H1 (cell line): ENCODE data around the gene TFPT. TPM values are rescaled to one million over a fixed set of nuclear protein-coding genes. Genes with fewer than 3 reads are reported as not detected.

ENCODE experiments used
- CTCF ChIA-PET: fragments of 300-600 bp; sonication (Branson Sonifier 250); formaldehyde crosslinking; loops from one replicate; lab custom pipeline; 2021; ENCODE audit not compliant: partially characterized antibody; lab: Charles Lee
- POLR2A ChIA-PET: fragments of 300-600 bp; sonication (Branson Sonifier 250); formaldehyde crosslinking; loops from one replicate; lab custom pipeline; 2021; ENCODE audit warnings: inconsistent platforms; ENCODE audit not compliant: partially characterized antibody; lab: Charles Lee
- DNase-seq, 2 experiments: peaks; one replicate each; pipeline versions ENCODE4 v3.0.0 to v3.0.0-alpha.2; 2010 to 2022; ENCODE audit warnings: low spot score in 2 of 2, low read depth in 1 of 2, mixed read lengths in 1 of 2
- FAIRE-seq: peaks from 2 replicates; lab custom pipeline; 2011; peaks lifted over from hg19 to GRCh38; lab: Jason Lieb, UNC
- H2AFZ ChIP-seq: 2 replicates; pipeline ENCODE4 v1.8.1; 2012; ENCODE audit warnings: low read length, inconsistent platforms
- H2AK5ac ChIP-seq: 2 replicates; pipeline ENCODE4 v1.6.1; 2013; ENCODE audit warnings: low read depth, low read length
- H2BK120ac ChIP-seq: replicated peaks from 2 replicates; pipeline ENCODE3; 2013; ENCODE audit warnings: low read depth, low read length, inconsistent platforms
- H2BK12ac ChIP-seq: 2 replicates; pipeline ENCODE4 v1.6.1; 2013; ENCODE audit warnings: low read depth, low read length
- H2BK15ac ChIP-seq: 2 replicates; pipeline ENCODE4 v1.6.1; 2013; ENCODE audit warnings: low read length
- H2BK20ac ChIP-seq: 2 replicates; pipeline ENCODE4 v1.6.1; 2013; ENCODE audit warnings: low read length
- H2BK5ac ChIP-seq: 2 replicates; pipeline ENCODE4 v1.6.1; 2013; ENCODE audit warnings: low read depth, low read length
- H3K14ac ChIP-seq: 2 replicates; pipeline ENCODE4 v1.6.1; 2013; ENCODE audit warnings: inconsistent platforms; ENCODE audit not compliant: insufficient read length
- H3K18ac ChIP-seq: 2 replicates; pipeline ENCODE4 v1.6.1; 2013; ENCODE audit warnings: low read length; ENCODE audit errors: extremely low read depth
- H3K23ac ChIP-seq: 2 replicates; pipeline ENCODE4 v1.6.1; 2013; ENCODE audit warnings: inconsistent platforms; ENCODE audit not compliant: insufficient read length
- H3K23me2 ChIP-seq: 2 replicates; pipeline ENCODE4 v1.6.1; 2013; ENCODE audit warnings: low read depth, low read length
- H3K27ac ChIP-seq: 2 replicates; pipeline ENCODE4 v1.6.1; 2011; ENCODE audit warnings: low read depth, low read length, inconsistent platforms
- H3K27me3 ChIP-seq, 4 experiments: replicated peaks in 1 of 4; 1 replicate in 1 of 4; 2 replicates in 3 of 4; pipeline versions ENCODE4 v1.6.1 to v1.8.1; 2011 to 2013; ENCODE audit warnings: low read length in 3 of 4, mild to moderate bottlenecking in 3 of 4, inconsistent platforms in 2 of 4, mixed read lengths in 2 of 4, moderate library complexity in 1 of 4; ENCODE audit not compliant: control insufficient read depth in 3 of 4, insufficient read depth in 3 of 4; ENCODE audit errors: extremely low read depth in 1 of 4
- H3K36me3 ChIP-seq, 4 experiments: 2 replicates each; pipeline versions ENCODE4 v1.6.1 to v1.8.1; 2011 to 2013; ENCODE audit warnings: mild to moderate bottlenecking in 4 of 4, low read length in 3 of 4, moderate library complexity in 2 of 4, control low read depth in 1 of 4, inconsistent platforms in 1 of 4; ENCODE audit not compliant: insufficient read depth in 4 of 4, control insufficient read depth in 2 of 4
- H3K4ac ChIP-seq: replicated peaks from 2 replicates; pipeline ENCODE3; 2013; ENCODE audit warnings: low read length, low read depth, mixed read lengths, inconsistent platforms; ENCODE audit not compliant: insufficient read length
- H3K4me1 ChIP-seq, 4 experiments: replicated peaks in 1 of 4; 1 replicate in 1 of 4; 2 replicates in 3 of 4; pipeline versions ENCODE4 v1.6.1 to v1.8.1; 2011 to 2013; ENCODE audit warnings: low read length in 3 of 4, inconsistent platforms in 2 of 4, mixed read lengths in 1 of 4; ENCODE audit not compliant: insufficient read depth in 4 of 4, control insufficient read depth in 3 of 4
- H3K4me2 ChIP-seq, 2 experiments: 2 replicates each; pipeline versions ENCODE4 v1.6.1 to v1.8.1; 2011 to 2013; ENCODE audit warnings: low read depth in 2 of 2, low read length in 2 of 2, control low read depth in 1 of 2, inconsistent platforms in 1 of 2, mild to moderate bottlenecking in 1 of 2; ENCODE audit not compliant: insufficient read depth in 1 of 2
- H3K4me3 ChIP-seq, 4 experiments: fragments of 200-600, 300-600 bp in 1 of 4; sonication (generic), shearing (Covaris generic), sonication (Bioruptor Twin) in 1 of 4; 2 replicates each; pipeline versions ENCODE4 v1.5.1 to v1.8.1; 2011 to 2016; ENCODE audit warnings: low read length in 4 of 4, low read depth in 3 of 4, control low read depth in 2 of 4, inconsistent platforms in 2 of 4, mild to moderate bottlenecking in 2 of 4, mixed read lengths in 1 of 4, moderate library complexity in 1 of 4; ENCODE audit not compliant: insufficient read depth in 2 of 4; ENCODE audit errors: extremely low read depth in 1 of 4
- H3K56ac ChIP-seq: replicated peaks from 2 replicates; pipeline ENCODE3; 2013; ENCODE audit warnings: low read depth, mild to moderate bottlenecking, mixed read lengths, low read length, inconsistent platforms; ENCODE audit not compliant: insufficient read length
- H3K79me1 ChIP-seq: 2 replicates; pipeline ENCODE4 v1.6.1; 2013; ENCODE audit warnings: low read depth, low read length, control low read depth
- H3K79me2 ChIP-seq, 2 experiments: 2 replicates each; pipeline versions ENCODE4 v1.6.1 to v1.8.1; 2012 to 2013; ENCODE audit warnings: low read length in 2 of 2, mild to moderate bottlenecking in 2 of 2, inconsistent platforms in 1 of 2; ENCODE audit not compliant: insufficient read depth in 2 of 2, control insufficient read depth in 1 of 2
- H3K9ac ChIP-seq, 4 experiments: replicated peaks in 1 of 4; 1 replicate in 1 of 4; 2 replicates in 3 of 4; pipeline versions ENCODE4 v1.6.1 to v1.8.1; 2011 to 2013; ENCODE audit warnings: low read depth in 3 of 4, low read length in 3 of 4, control low read depth in 2 of 4, mild to moderate bottlenecking in 2 of 4, moderate library complexity in 2 of 4, inconsistent platforms in 1 of 4; ENCODE audit errors: extremely low read depth in 1 of 4
- H3K9me3 ChIP-seq, 2 experiments: 2 replicates each; pipeline versions ENCODE4 v1.6.1 to v1.8.1; 2012 to 2013; ENCODE audit warnings: mild to moderate bottlenecking in 2 of 2, moderate library complexity in 2 of 2, control low read depth in 1 of 2, inconsistent platforms in 1 of 2, low read depth in 1 of 2, low read length in 1 of 2, mixed read lengths in 1 of 2; ENCODE audit not compliant: insufficient read depth in 2 of 2
- H4K20me1 ChIP-seq, 2 experiments: replicated peaks in 1 of 2; 2 replicates each; pipeline versions ENCODE3 to v1.8.1; 2011 to 2013; ENCODE audit warnings: inconsistent platforms in 2 of 2, low read length in 2 of 2, mild to moderate bottlenecking in 1 of 2; ENCODE audit not compliant: insufficient read depth in 2 of 2, control insufficient read depth in 1 of 2
- H4K5ac ChIP-seq: 2 replicates; pipeline ENCODE4 v1.6.1; 2013; ENCODE audit warnings: low read length, low read depth, mixed read lengths, inconsistent platforms; ENCODE audit not compliant: insufficient read length
- H4K8ac ChIP-seq: 2 replicates; pipeline ENCODE4 v1.8.0; 2013; ENCODE audit warnings: mild to moderate bottlenecking, moderate library complexity, low read length, inconsistent platforms; ENCODE audit not compliant: insufficient read depth; ENCODE audit errors: extremely low read depth
- H4K91ac ChIP-seq: replicated peaks from 2 replicates; pipeline ENCODE3; 2013; ENCODE audit warnings: low read length, mixed read lengths, inconsistent platforms; ENCODE audit not compliant: insufficient read length
- BCL11A ChIP-seq, 2 experiments: IDR thresholded peaks; one replicate each; pipeline ENCODE4 v1.6.1; 2011; ENCODE audit warnings: low read depth in 2 of 2, low read length in 2 of 2, mild to moderate bottlenecking in 2 of 2
- CHD2 ChIP-seq: IDR thresholded peaks from 2 replicates; pipeline ENCODE4 v1.6.1; 2012; ENCODE audit warnings: low read length, improper control_type of control experiment
- FOSL1 ChIP-seq: IDR thresholded peaks from 2 replicates; pipeline ENCODE4 v1.6.1; 2011; ENCODE audit warnings: mild to moderate bottlenecking, low read depth, low read length, moderate library complexity; ENCODE audit not compliant: insufficient read depth
- HDAC6 ChIP-seq: IDR thresholded peaks from one replicate; pipeline ENCODE4 v1.7.1; 2012; ENCODE audit warnings: low read depth, mild to moderate bottlenecking, inconsistent platforms, low read length, moderate library complexity
- JUN ChIP-seq: IDR thresholded peaks from 2 replicates; pipeline ENCODE4 v1.6.1; 2011; ENCODE audit warnings: low read depth, mild to moderate bottlenecking, improper control_type of control experiment, low read length
- POLR2A ChIP-seq, 2 experiments: IDR thresholded peaks; 1 replicate in 1 of 2; 2 replicates in 1 of 2; pipeline ENCODE4 v1.6.1; 2011; ENCODE audit warnings: low read depth in 2 of 2, low read length in 2 of 2, mild to moderate bottlenecking in 2 of 2; ENCODE audit errors: control extremely low read depth in 1 of 2
- SIX5 ChIP-seq: IDR thresholded peaks from 2 replicates; pipeline ENCODE4 v1.6.1; 2011; ENCODE audit warnings: mild to moderate bottlenecking, low read depth, low read length
- SP1 ChIP-seq: IDR thresholded peaks from 2 replicates; pipeline ENCODE4 v1.6.1; 2011; ENCODE audit warnings: low read depth, low read length
- ZNF274 ChIP-seq: IDR thresholded peaks from 2 replicates; pipeline ENCODE4 v1.7.0; 2012; ENCODE audit warnings: low read length, borderline replicate concordance; ENCODE audit errors: extremely low read depth
- WGBS, 2 experiments: shearing (Covaris generic) in 1 of 2; methylation state at CpG; one replicate each; pipeline versions ENCODE4 v1.1.6 to v1.1.7; 2013 to 2015; ENCODE audit warnings: low lambda C conversion rate in 2 of 2, mixed read lengths in 2 of 2, inconsistent platforms in 1 of 2, low coverage in 1 of 2, missing lambda C conversion rate in 1 of 2; ENCODE audit not compliant: insufficient replicate concordance in 2 of 2, insufficient coverage in 1 of 2, insufficient read length in 1 of 2; ENCODE audit errors: extremely low coverage in 1 of 2, missing lambda C conversion rate in 1 of 2; 5-methylcytosine and 5-hydroxymethylcytosine counted together
- polyA plus RNA-seq, 7 experiments: library from polyadenylated mRNA; depleted of rRNA in 3 of 7; stranded (reverse) in 5 of 7; unstranded in 2 of 7; fragments of >200 nt in 5 of 7; fragments of 200-250 nt in 2 of 7; gene quantifications; 1 replicate in 5 of 7; 2 replicates in 1 of 7; 4 replicates in 1 of 7; pipeline versions ENCODE4 v1.2.1 to v1.2.3, GENCODE V29; 2011 to 2013; ENCODE audit warnings: missing spikeins in 2 of 7, mixed read lengths in 2 of 7
- total RNA-seq: library from RNA; stranded (reverse); fragmentation: NEBNext Ultra II Directional; extraction: Animal tissue kit (Norgen Biotek cat#: 25700); gene quantifications from 2 replicates; pipeline ENCODE4 v1.2.1, GENCODE V29; 2021
- TF ChIP-seq, protein P1 (sequence below): IDR thresholded peaks from 2 replicates; pipeline ENCODE4 v1.6.1; 2012; ENCODE audit warnings: low read length, inconsistent platforms

The TFPT gene
- total and polyA plus RNA-seq, 2 of the 8 experiments (the other 6 are each of a cell fraction or from before 2014, with no cell fraction given): 10.4 to 17.7 TPM

DNA sequence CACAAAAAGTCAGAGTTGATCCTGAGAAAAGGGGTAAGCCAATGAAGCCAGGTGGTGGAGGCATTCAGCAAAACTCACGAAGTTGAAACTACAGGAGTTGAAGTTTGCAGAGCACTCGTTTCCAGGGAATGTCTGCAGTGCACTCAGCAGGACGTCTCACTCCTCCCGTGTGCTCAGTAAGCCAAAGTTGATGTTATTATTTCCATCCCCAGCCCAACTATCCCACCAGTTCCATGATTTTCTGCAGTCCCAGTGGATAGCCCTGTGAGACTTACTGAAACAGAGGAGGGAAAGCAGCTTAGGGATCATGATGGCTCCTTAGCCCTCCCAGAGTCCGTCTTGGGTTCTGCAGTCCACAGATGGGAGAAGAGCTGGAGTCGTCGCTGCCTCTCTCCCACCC lies 34.4 kb downstream of the TFPT start, which contains the start of gene TARM1:
Gene TARM1, minus strand, starts transcription at position 334 of the 400 bp plus-strand sequence. Its CDS starts 25 bp downstream, at position 309.
- 87% methylated on average over 7 of the region's 7 CpGs; no CpG with 5 or more reads in 1 of the 2 experiments for WGBS, 2 experiments
- no peak within 1 kb of the TSS for H2BK20ac ChIP-seq
- H2AFZ ChIP-seq: no peak within 1 kb of the TSS
- H2BK12ac ChIP-seq: no peak within 1 kb of the TSS
- H3K9ac ChIP-seq: no peak within 1 kb of the TSS
- H3K27ac ChIP-seq: no peak within 1 kb of the TSS
- POLR2A ChIA-PET: no interaction called here
- H3K23ac ChIP-seq: no peak within 1 kb of the TSS
- H3K4me2 ChIP-seq: no peak within 1 kb of the TSS
- no peaks in the 10 kb centered on the region for H3K27me3 ChIP-seq
- H3K36me3 ChIP-seq: no peaks in the 10 kb centered on the region
- no peak within 1 kb of the TSS for H4K91ac ChIP-seq
- H3K23me2 ChIP-seq: no peaks in the 10 kb centered on the region
- CTCF ChIA-PET: interaction anchor here (0.7 kb wide), 1 partner anchor 182 kb away, joined by 5 read pairs; no protein-coding TSS in a partner anchor
- no peak within 1 kb of the TSS for H2BK120ac ChIP-seq
- H3K79me1 ChIP-seq: no peaks in the 10 kb centered on the region
- H4K8ac ChIP-seq: no peak within 1 kb of the TSS
- H2BK15ac ChIP-seq: no peak within 1 kb of the TSS
- no peak within 1 kb of the TSS for H2BK5ac ChIP-seq
- H3K4ac ChIP-seq: peak within 1 kb of the TSS; percentile 27
- no peak for TF ChIP-seq JUN
- TF ChIP-seq BCL11A (IDR thresholded peaks at IDR 0.05; ENCODE audit: low read depth in 2 of 2, low read length in 2 of 2): no peak
- no peak for TF ChIP-seq HDAC6
- TF ChIP-seq SP1: no peak
- TF ChIP-seq POLR2A (IDR thresholded peaks at IDR 0.05; ENCODE audit: control extremely low read depth in 1 of 2, low read depth in 2 of 2, low read length in 2 of 2): no peak
- no peak for TF ChIP-seq CHD2
- TF ChIP-seq FOSL1: no peak
- no peak for TF ChIP-seq SIX5
- TF ChIP-seq, protein P1, sequence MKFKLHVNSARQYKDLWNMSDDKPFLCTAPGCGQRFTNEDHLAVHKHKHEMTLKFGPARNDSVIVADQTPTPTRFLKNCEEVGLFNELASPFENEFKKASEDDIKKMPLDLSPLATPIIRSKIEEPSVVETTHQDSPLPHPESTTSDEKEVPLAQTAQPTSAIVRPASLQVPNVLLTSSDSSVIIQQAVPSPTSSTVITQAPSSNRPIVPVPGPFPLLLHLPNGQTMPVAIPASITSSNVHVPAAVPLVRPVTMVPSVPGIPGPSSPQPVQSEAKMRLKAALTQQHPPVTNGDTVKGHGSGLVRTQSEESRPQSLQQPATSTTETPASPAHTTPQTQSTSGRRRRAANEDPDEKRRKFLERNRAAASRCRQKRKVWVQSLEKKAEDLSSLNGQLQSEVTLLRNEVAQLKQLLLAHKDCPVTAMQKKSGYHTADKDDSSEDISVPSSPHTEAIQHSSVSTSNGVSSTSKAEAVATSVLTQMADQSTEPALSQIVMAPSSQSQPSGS: no peak
- TF ChIP-seq ZNF274: no peak
- H3K56ac ChIP-seq: no peak within 1 kb of the TSS
- DNase-seq (no peak), FAIRE-seq (no peak)
- peaks cover 12 to 13% of the 10 kb centered on the region in 2 experiments; a peak in 3 of 4 replicates for H3K9me3 ChIP-seq
- H3K79me2 ChIP-seq: no peaks in the 10 kb centered on the region
- no peak within 1 kb of the TSS for H3K18ac ChIP-seq
- H3K4me3 ChIP-seq: no peak within 1 kb of the TSS
- no peak within 1 kb of the TSS for H2AK5ac ChIP-seq
- H3K4me1 ChIP-seq: no peaks in the 10 kb centered on the region
- H3K14ac ChIP-seq: no peak within 1 kb of the TSS
- H4K5ac ChIP-seq: no peak within 1 kb of the TSS
- no peaks in the 10 kb centered on the region for H4K20me1 ChIP-seq
